Keratinocyte (primary cell): ENCODE results near the gene TRIM10. TPM values are rescaled to one million over a fixed set of nuclear protein-coding genes. Genes with fewer than 3 reads are reported as not detected.

ENCODE experiments used
- DNase-seq: peaks from one replicate; pipeline ENCODE4 v3.0.0-alpha.2; 2011; ENCODE audit warnings: low read depth, missing footprints, low spot score
- FAIRE-seq: peaks from 2 replicates; lab custom pipeline; 2011; peaks lifted over from hg19 to GRCh38; lab: Jason Lieb, UNC
- H2AFZ ChIP-seq: 2 replicates; pipeline ENCODE4 v1.6.0; 2012; ENCODE audit warnings: low read length, control low read depth, inconsistent platforms; ENCODE audit not compliant: control insufficient read depth
- H3K27ac ChIP-seq: 2 replicates; pipeline ENCODE4 v1.5.1; 2011; ENCODE audit warnings: low read length; ENCODE audit not compliant: control insufficient read depth, insufficient read depth
- H3K27me3 ChIP-seq: 3 replicates; pipeline ENCODE4 v1.6.0; 2011; ENCODE audit warnings: low read length; ENCODE audit not compliant: control insufficient read depth, insufficient read depth; ENCODE audit errors: extremely low read depth
- H3K36me3 ChIP-seq, 2 experiments: 2 replicates in 1 of 2; 3 replicates in 1 of 2; pipeline ENCODE4 v1.5.1; 2011; ENCODE audit warnings: low read length in 2 of 2, mild to moderate bottlenecking in 1 of 2; ENCODE audit not compliant: control insufficient read depth in 2 of 2, insufficient read depth in 2 of 2; ENCODE audit errors: extremely low read depth in 1 of 2
- H3K4me1 ChIP-seq: 3 replicates; pipeline ENCODE4 v1.5.1; 2011; ENCODE audit warnings: low read length; ENCODE audit not compliant: control insufficient read depth, insufficient read depth; ENCODE audit errors: extremely low read depth
- H3K4me2 ChIP-seq: 3 replicates; pipeline ENCODE4 v1.6.0; 2011; ENCODE audit warnings: low read depth, low read length; ENCODE audit not compliant: control insufficient read depth, insufficient read depth; ENCODE audit errors: extremely low read depth
- H3K4me3 ChIP-seq, 3 experiments: fragments of 200-600 bp in 1 of 3; sonication (generic) in 1 of 3; 2 replicates in 2 of 3; 3 replicates in 1 of 3; pipeline ENCODE4 v1.5.1; 2011 to 2016; ENCODE audit warnings: low read length in 3 of 3, mild to moderate bottlenecking in 3 of 3, control low read depth in 2 of 3, inconsistent platforms in 1 of 3, low read depth in 1 of 3, mixed read lengths in 1 of 3, mixed run types in 1 of 3, moderate library complexity in 1 of 3; ENCODE audit not compliant: control insufficient read depth in 2 of 3, insufficient read depth in 2 of 3; ENCODE audit errors: extremely low read depth in 1 of 3
- H3K79me2 ChIP-seq: 2 replicates; pipeline ENCODE4 v1.6.0; 2012; ENCODE audit warnings: low read length; ENCODE audit not compliant: control insufficient read depth, insufficient read depth
- H3K9ac ChIP-seq: 3 replicates; pipeline ENCODE4 v1.6.0; 2011; ENCODE audit warnings: low read length; ENCODE audit not compliant: control insufficient read depth, insufficient read depth; ENCODE audit errors: extremely low read depth
- H3K9me1 ChIP-seq: 3 replicates; pipeline ENCODE4 v1.6.0; 2011; ENCODE audit warnings: low read length; ENCODE audit not compliant: control insufficient read depth, insufficient read depth; ENCODE audit errors: extremely low read depth
- H3K9me3 ChIP-seq: 2 replicates; pipeline ENCODE4 v1.5.1; 2012; ENCODE audit warnings: low read depth, low read length; ENCODE audit not compliant: control insufficient read depth
- H4K20me1 ChIP-seq: 3 replicates; pipeline ENCODE4 v1.6.0; 2011; ENCODE audit warnings: low read length; ENCODE audit not compliant: control insufficient read depth, insufficient read depth; ENCODE audit errors: extremely low read depth
- CTCF ChIP-seq, 3 experiments: IDR thresholded peaks in 1 of 3; conservative IDR thresholded peaks in 1 of 3; optimal IDR thresholded peaks in 1 of 3; 2 replicates in 2 of 3; 3 replicates in 1 of 3; pipeline versions ENCODE3 to v1.5.1; 2011; ENCODE audit warnings: low read length in 3 of 3, mild to moderate bottlenecking in 3 of 3, moderate library complexity in 2 of 3, control low read depth in 1 of 3, inconsistent platforms in 1 of 3; ENCODE audit not compliant: insufficient read depth in 2 of 3; ENCODE audit errors: extremely low read depth in 1 of 3
- EZH2 ChIP-seq: IDR thresholded peaks from one replicate; pipeline ENCODE4 v1.6.1; 2012; ENCODE audit warnings: inconsistent platforms, mild to moderate bottlenecking, low read length, moderate library complexity
- dilution Hi-C: fragments of 300-500 bp; cut with MboI; formaldehyde crosslinking; loops from one replicate; pipeline ENCODE4 v1.7.0; 2020; ENCODE audit warnings: low sequenced_read_pairs; ENCODE audit not compliant: extremely low pct_ligation_motif_present
- polyA plus RNA-seq, 5 experiments: library from polyadenylated mRNA; depleted of rRNA in 3 of 5; stranded (reverse) in 3 of 5; stranded (forward) in 1 of 5; unstranded in 1 of 5; fragments of >200 nt; gene quantifications; 1 replicate in 1 of 5; 2 replicates in 3 of 5; 3 replicates in 1 of 5; pipeline versions ENCODE4 v1.2.1 to v1.2.3, GENCODE V29; 2011 to 2012; ENCODE audit warnings: missing spikeins in 2 of 5, low read depth in 1 of 5, low replicate concordance in 1 of 5

The TRIM10 gene
- polyA plus RNA-seq, 1 donor (not counting 4 experiments of a cell fraction or from before 2014, with no cell fraction given), result not detected

- H3K27me3 ChIP-seq, result no peaks in the 10 kb centered on the region
- no peaks in the 10 kb centered on the region for H3K9me3 ChIP-seq
- H3K79me2 ChIP-seq, result no peaks in the 10 kb centered on the region
- DNase-seq, result no peak
- TF ChIP-seq CTCF (optimal IDR thresholded peaks at IDR 0.05 in 1 of 3, IDR thresholded peaks at IDR 0.05 in 1 of 3, conservative IDR thresholded peaks at IDR 0.05 in 1 of 3; ENCODE audit: extremely low read depth in 1 of 3, insufficient read depth in 2 of 3, low read length in 3 of 3), result peak in 1 of 3 experiments; percentile 29
- TF ChIP-seq EZH2, result no peak
- H3K4me3 ChIP-seq, result peak overlapping the region; percentile 29 to 63 (median 52)
- no peaks in the 10 kb centered on the region for H4K20me1 ChIP-seq
- peak overlapping the region; percentile 99 for H3K4me2 ChIP-seq
- FAIRE-seq, result no peak
- H2AFZ ChIP-seq, result peak overlapping the region; percentile 92
- dilution Hi-C loops, result no loop called here
- H3K4me1 ChIP-seq, result peaks cover 34% of the 10 kb centered on the region
- peak overlapping the region; percentile 17 for H3K9ac ChIP-seq
- H3K27ac ChIP-seq, result no peak overlapping the region
- H3K36me3 ChIP-seq, result no peaks in the 10 kb centered on the region
- H3K9me1 ChIP-seq, result no peaks in the 10 kb centered on the region
Observed at GRCh38 chr6:30103872-30104179, 57.2 kb downstream of the TRIM10 start.

GRCh38 chr6:30102970-30103871 lies 57.8 kb downstream of the TRIM10 start:
- H3K4me1 ChIP-seq, result peaks cover 34% of the 10 kb centered on the region
- H2AFZ ChIP-seq, result peak overlapping the region; percentile 92
- TF ChIP-seq CTCF (optimal IDR thresholded peaks at IDR 0.05 in 1 of 3, IDR thresholded peaks at IDR 0.05 in 1 of 3, conservative IDR thresholded peaks at IDR 0.05 in 1 of 3; ENCODE audit: extremely low read depth in 1 of 3, insufficient read depth in 2 of 3, low read length in 3 of 3) (peak; percentile 88 to 92 (median 90)), EZH2 (no peak)
- FAIRE-seq, result peak; percentile 90
- peak overlapping the region; percentile 99 for H3K4me2 ChIP-seq
- peak overlapping the region; percentile 29 to 63 (median 52) for H3K4me3 ChIP-seq
- no peaks in the 10 kb centered on the region for H3K27me3 ChIP-seq
- peak; percentile 40 for DNase-seq
- dilution Hi-C loops, result no loop called here
- H3K9ac ChIP-seq, result peak overlapping the region; percentile 17
- H4K20me1 ChIP-seq, result no peaks in the 10 kb centered on the region
- H3K27ac ChIP-seq, result no peak overlapping the region
- no peaks in the 10 kb centered on the region for H3K79me2 ChIP-seq
- no peaks in the 10 kb centered on the region for H3K9me1 ChIP-seq
- H3K36me3 ChIP-seq, result no peaks in the 10 kb centered on the region
- no peaks in the 10 kb centered on the region for H3K9me3 ChIP-seq
